HG02970 (cell line): Measurements from ENCODE around the gene GRM6.

Experiments
- ATAC-seq: cut with Tn5 transposase; IDR thresholded peaks from one replicate; pipeline ENCODE4 v1.9.1; 2021; ENCODE audit warnings: mild to moderate bottlenecking, moderate library complexity, moderate number of reproducible peaks; ENCODE audit not compliant: unreplicated experiment, low FRiP score

Gene GRM6

DNA sequence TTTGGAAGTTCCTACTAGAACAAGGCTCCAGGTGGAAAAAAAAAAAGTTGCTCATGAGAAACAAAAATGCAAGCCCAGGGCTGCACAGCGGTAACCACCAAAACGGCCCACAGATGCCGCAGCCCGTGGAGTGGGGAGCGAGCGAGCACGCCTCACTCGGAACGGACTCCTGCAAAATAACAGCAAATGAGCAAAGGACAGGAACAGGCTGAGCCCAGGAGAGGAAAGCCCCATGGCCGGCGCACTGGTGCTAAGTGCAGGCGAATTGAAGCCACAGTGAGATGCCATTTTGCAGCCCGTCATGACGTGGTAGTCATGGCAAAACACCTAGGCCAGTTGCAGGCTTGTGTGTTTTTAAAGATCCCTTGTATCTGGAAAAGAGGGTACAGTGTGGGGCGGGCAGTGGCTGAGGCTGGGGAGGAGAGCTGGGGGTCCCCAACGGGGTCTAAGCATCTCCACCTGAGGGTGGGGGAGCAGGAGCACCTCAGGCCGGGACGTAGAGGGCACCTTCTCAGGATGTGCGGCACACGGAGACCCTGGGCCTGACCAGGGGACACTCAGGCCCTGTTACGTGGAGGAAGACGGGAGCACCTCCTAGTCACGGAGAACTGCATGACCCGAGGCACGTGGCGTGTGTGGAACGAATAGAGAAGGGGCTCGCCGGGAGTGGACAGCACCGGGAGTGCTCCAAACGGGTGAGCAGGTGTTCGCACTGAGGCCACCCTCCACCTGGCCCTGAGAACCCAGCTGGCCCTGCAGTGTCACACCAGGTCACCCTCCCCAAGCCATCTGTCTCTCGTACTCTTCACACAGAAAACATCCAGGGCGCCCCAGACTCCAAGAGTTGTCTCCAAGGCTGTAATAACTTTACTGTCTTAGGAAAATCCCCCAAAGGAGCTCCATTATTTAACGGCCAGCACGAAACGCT, 10.7 kb downstream of the GRM6 start:
- no peak for ATAC-seq

DNA sequence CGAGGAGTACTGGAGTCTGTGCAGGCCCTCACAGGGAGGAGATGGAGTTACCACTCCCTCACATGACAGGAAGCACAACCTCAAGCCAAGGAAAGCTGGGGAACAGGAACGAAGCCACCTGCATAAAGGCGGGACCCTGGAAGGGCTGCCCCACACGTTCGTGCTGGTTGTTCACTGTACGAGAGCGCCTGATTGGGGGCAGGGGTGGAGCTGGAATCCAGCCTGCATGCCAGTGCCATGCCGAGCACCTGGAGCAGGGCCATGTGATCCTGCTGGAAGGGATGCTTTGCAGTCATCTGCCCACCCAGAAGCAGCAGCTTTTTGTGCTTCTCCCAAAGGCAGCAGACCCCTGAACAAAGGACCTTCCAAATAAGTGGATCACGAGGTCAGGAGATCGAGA, 11.4 kb downstream of the GRM6 start:
- no peak for ATAC-seq

DNA sequence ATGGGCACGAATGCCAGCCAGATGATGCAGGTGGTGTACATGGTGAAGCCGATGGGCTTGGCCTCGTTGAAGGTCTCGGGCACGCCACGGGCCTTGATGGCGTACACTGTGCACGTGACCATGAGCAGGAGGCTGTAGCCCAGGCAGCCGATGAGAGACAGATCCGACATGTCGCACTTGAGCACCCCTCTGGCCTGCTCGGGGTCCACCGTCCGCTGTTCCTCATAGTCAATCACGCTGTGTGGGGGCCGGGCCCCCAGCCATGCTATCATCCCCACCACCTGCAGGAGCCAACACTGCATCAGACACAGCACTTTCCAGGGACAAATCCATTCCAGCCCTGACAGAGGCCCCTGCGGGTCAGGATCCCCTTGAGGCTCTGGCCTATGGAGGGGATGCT, 12.2 kb downstream of the GRM6 start:
- ATAC-seq: no peak

DNA sequence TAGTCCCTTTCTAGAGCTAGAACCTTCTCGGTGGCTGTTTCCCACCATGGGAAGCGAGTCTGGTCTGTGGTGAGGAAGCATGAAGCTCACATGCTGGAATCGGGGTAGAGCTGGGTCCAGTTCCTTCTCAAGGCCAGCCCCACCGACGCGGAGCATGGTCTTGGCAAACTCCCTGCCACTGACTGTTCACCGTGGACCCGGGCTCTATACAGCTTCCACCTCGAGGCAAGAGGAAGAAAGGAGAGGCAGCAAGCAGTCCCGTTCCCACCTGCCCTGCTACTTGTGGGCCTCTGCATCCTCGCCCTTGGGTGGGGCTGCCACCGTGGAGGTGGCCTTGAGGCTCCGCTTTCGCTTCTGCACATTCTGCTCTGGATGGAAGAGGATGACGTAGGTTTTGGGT, 13.7 kb downstream of the GRM6 start:
- no peak for ATAC-seq

DNA sequence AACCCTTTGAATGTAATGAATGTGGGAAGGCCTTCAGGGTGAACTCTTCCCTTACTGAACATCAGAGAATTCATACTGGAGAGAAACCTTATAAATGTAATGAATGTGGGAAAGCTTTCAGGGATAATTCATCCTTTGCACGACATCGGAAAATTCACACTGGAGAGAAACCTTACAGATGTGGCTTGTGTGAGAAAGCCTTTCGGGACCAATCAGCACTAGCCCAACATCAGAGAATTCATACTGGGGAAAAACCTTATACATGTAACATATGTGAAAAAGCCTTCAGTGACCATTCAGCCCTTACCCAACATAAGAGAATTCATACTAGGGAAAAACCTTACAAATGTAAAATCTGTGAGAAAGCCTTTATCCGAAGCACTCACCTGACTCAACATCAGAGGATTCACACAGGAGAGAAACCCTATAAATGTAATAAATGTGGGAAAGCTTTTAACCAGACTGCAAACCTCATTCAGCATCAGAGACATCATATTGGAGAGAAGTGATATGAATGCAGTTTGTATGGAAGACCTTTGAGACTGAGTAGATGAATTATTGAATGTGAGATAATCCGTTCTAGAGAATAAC, 29.6 kb downstream of the GRM6 start:
- no peak for ATAC-seq

DNA sequence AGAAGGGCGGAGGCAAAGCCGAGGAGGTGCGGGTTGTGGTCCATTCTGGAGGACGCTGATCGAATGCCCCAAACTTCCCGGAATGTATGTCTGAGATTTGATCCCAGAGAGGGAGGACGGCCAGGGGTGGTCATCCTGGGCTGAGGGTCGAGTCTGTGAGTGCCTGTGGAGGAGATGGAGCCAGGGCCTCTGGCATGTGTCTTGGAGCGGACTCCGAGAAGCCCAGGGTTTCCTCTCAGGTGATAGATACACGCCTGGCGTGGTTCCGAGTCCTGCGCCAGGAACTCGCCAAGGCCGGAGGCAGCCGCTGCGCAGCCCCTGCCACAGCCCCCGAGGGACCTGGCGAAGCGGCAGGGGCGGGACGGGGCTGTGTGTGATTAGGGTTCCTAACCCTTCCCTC, 53.8 kb downstream of the GRM6 start:
- ATAC-seq: no peak

DNA sequence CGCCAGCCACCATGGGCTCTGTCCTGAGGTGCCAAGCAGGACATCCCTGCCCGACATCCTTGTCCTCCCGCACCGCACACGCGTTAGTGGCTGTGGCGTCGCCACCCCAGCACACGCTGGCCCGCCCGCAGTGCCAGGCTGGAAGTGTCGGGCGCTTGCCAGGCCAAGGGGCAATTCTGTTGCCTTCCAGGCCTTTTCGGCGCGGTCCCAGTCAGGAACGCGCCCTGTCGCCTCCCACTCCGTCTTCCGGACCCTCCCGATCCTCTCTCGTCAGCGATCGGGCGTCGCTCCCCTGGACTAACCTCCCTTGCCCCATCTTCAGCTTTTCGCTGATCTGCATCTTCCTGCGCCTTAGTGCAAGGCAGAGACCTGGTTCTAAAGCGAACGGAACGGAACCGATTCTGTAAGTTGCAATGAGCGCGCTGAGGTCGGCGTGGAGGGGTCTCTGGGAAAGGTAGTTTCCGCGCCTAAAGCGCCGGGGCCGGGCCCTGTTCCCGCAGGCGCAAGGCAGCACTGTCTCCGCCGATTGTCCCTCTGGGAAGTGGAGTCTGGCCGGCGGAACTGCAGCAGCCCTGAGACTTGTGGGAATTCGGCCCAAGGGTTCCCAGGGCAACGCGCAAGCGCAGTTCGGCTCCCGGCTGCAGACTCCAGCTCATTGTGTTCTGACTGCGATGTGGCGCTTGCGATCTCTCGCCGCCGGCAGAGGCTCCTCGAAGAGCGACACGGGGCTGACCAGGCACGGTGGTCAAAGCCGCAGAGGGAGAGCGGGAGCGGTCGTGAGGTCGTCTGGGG, 54.4 kb downstream of the GRM6 start, which contains the start of gene ZNF454:
Gene ZNF454 (plus strand): TSS at position 630 of the 792 bp plus-strand sequence. CDS start 1,594 bp downstream, outside the sequence.
- no peak for ATAC-seq

DNA sequence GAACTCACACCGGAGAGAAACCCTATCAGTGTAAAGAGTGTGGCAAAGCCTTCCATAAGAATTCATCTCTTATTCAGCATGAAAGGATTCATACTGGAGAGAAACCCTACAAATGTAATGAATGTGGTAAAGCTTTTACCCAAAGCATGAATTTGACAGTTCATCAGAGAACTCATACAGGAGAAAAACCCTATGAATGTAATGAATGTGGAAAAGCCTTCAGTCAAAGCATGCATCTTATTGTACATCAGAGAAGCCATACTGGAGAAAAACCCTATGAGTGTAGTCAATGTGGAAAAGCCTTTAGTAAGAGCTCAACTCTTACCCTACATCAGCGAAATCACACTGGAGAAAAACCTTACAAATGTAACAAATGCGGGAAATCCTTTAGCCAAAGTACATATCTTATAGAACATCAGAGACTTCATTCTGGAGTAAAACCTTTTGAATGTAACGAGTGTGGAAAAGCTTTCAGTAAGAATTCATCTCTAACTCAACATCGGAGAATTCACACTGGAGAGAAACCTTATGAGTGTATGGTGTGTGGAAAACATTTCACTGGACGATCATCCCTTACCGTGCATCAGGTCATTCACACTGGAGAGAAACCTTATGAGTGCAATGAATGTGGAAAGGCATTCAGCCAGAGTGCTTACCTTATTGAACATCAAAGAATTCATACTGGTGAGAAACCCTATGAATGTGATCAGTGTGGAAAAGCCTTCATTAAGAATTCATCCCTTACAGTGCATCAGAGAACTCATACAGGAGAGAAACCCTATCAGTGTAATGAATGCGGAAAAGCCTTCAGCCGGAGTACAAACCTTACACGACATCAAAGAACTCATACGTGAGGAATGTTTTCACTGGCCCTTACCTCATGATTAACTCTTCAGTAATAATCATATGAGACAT, 63.0 kb downstream of the GRM6 start:
- ATAC-seq: no peak
